Measurements from ENCODE around the gene PLXND1. TPM values are rescaled to one million over a fixed set of nuclear protein-coding genes. Genes with fewer than 3 reads are reported as not detected.

PLXND1 gene
- total RNA-seq, 1 donor from 2014 or later, result 66.3 TPM

DNA sequence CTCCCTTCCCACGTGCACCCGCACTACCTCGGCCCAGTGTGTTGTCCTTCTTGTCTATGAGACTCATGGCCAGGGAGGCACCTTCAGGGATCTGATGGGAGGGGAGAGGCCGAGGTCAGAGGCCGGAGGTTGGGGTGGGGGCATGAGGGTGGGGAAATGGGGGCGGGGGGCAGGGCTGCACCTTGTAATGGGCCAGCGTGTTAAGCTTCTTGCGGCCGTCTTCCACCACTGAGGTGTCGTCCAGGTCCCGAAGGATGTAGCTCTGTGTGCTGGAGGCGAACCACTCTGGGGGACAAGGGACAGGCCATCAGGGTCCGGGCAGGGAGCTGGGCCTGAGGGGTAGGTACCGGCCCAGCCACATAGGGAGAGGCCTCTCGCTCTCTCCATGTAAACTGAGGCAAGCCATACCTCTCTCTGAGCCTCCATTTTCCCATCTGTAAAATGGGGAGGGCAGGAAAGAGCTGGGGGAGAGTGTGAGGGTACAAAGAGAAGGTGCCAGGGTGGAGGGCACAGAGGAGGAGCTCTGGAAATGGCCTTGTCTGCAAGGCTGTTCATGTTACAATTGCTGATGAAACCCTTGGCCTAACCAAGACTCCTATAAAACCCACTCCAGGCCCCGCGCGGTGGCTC is 44.7 kb downstream of the PLXND1 start:
- intact Hi-C loops (cut with DNase I), result loop anchor here (2.0 kb wide), 3 partner anchors 43 to 65 kb away; no protein-coding TSS in a partner anchor
- no peak for ATAC-seq
- no peak for DNase-seq (ENCODE audit: missing footprints)

DNA sequence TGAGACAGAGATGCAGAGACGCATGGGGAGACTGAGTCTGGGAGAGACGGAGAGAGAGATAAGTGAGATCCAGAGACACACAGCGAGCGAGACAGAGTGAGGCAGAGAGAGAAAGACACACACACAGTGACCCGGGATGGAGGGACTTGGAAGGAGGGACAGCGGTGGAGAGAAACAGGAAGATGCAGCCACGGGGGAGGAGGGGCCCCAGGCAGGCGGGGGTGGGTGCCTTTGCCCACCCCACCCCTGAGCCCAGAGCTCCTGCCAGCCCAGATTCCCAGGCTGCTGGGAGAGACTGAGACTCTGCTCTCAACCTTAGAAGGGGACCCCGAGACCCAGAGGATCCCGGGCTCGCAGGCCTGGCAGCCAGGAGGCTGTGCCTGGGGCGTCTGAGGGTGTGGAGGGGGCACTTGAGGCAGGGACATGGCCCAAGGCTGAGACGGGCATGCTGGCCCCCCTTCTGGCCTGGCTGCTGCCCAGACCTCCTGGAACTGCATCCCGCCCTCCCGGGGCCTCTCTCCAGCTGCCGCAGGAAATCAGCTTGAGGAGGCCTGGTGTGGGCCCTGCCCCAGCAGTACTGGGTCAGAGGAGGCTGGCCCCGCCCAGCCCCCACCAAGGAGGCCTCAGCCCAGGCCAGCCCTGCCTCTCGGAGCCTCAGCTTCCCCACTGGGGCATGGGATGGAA is 45.4 kb downstream of the PLXND1 start:
- DNase-seq (ENCODE audit: missing footprints), result peak; percentile 90
- intact Hi-C loops (cut with DNase I), result loop anchor here (2.0 kb wide), 3 partner anchors 44 to 66 kb away; no protein-coding TSS in a partner anchor
- peak; percentile 86 for ATAC-seq

DNA sequence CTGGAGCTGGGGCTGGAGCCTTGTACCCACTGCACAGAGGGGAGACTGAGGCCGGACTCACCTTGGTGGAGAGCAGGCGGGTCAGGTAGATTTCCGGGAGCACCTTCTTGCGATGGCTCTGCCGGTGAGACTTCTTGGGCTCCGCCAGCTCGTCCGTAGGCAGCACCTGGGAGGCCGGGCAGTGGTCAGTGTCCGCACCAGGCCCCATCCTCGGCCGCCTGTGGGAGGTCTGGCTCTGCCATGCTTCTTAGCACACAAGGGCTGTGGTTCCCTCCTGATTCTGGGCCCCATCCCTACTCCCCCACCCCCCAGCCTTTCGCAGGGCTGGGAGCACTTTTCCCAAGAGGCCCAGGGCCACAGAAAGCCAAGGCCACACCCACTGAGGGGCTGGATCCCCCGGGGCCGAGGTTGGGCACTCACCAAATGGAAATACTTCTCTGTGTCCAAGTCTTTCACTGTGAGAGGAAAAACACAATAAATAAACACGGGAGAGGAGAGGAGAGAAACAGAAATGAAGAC is 46.1 kb downstream of the PLXND1 start:
- ATAC-seq (peak; percentile 7), DNase-seq (ENCODE audit: missing footprints) (no peak)
- intact Hi-C loops (cut with DNase I), result loop anchor here (2.0 kb wide), 3 partner anchors 44 to 66 kb away; no protein-coding TSS in a partner anchor

DNA sequence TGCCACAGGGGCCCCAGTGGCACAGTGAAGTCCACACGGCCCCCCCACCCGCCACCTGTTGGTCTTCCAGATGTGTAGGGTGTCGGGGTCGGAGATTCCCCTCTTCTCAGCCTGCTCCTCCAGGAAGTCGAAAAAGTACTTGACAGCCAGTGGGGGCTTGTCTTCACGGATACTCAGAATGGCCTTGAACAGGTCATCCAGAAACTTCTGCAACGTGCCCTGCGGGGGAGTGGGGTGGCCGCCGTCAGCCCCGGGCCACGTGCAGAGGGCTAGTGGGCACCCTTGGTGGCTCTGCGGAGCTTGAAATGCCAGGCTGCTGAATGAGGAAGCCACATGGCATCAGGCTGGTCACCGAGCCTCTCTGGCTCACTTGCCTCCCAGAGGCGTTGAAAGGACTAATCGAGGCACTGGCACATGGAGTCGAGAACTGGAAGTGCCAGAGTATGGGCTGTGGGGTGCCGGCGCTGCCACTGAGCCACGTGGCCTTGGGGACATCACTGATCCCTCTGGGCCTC is 46.9 kb downstream of the PLXND1 start:
- intact Hi-C loops (cut with DNase I), result loop anchor here (2.0 kb wide), 3 partner anchors 45 to 67 kb away; no protein-coding TSS in a partner anchor
- DNase-seq (ENCODE audit: missing footprints), result peak; percentile 55
- ATAC-seq, result no peak

DNA sequence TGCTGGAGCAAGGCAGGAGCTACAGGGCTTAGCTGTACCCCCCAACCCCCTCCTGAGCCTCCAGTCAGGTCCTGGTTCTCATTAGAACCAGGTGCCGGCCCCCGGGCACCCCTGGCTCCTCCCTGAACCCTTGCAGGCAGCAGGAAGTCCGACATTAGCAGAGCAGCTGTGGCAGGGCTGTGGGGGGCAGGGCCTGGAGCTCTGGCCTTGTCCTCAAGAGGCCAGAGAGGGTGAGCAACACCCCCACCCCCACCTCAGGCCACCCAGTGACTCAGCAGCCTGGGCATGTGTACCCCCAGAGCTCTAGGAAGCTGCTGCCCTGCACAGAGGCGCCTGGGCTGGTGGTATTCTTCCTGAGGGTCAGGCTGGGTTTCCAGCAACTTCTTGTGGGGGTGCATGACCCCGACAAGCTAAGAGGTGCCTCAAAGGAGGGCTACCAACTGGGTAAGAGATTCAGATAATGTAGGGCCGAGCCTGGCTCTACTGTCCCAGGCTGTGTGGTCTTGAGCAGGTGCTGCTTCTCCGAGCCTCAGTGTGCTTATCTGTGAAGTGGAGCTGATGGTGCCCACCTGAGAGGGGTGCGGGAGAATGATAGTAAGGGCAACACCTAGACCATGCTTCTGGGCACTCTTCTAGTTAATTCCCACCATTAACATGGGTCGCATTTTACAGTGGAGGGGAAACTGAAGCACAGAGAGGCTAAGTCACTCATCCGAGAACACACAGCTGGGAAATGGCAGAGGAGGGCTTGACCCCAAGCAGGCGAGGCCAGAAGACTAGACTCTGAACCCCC is 47.5 kb downstream of the PLXND1 start:
- ATAC-seq (no peak), DNase-seq (ENCODE audit: missing footprints) (peak; percentile 37)
- intact Hi-C loops (cut with DNase I), result no loop called here

DNA sequence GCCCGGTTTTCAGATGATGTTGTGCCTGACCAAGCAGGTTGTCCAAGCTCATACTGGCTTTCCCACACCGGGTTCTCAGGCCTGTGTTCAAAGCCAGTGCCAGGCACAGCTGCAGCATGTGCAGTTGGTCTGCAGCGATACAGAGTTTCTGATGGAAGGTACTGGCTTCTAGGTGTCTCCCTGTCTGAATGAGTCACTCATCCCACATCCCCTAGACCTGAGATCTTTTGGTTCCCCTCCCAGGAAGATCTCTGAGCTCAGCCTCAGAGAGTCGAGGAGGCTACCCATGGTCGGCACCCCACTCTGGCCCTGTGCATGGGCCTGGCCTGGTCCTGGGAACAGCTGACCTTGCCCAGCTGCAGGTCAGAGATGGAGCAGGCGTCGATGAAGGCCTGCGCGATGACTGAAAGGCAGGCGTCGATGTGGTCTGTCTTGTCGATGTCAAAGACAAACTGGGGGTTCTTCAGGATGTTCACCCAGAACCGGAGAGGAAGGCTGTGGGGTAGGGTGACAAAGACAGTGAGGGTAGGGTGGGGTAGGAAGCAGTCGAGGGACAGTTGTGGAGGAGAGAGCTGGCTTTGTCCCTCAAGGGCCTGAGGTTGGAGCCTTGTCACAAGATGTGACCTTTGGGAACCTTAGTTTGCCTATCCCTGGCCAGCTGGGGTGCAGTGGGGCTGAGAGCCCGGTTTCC is 48.2 kb downstream of the PLXND1 start:
- DNase-seq (ENCODE audit: missing footprints), result peak; percentile 43

DNA sequence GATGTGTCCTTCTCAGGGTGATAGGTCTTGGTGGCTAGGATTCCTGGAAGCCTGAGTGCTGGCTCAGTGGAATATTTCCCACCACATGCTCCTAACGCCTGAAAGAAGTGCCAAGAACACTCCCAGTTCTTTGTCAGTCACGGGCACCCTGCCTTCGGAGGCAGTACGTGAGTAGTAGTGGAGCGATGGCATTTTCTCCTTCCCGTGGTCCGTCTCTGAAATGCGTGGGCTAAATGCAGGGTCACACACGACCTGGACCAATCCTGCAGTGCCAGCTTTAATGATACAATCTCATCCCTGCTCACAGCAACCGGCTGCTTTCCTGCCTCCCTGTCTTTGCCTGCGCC is 49.0 kb downstream of the PLXND1 start:
- ATAC-seq (peak; percentile 35), DNase-seq (ENCODE audit: missing footprints) (peak; percentile 72)
- intact Hi-C loops (cut with DNase I), result no loop called here

More for the DNA sequence above, 48.2 kb downstream of the PLXND1 start:
- intact Hi-C loops (cut with DNase I), result no loop called here
- ATAC-seq, result no peak

DNA sequence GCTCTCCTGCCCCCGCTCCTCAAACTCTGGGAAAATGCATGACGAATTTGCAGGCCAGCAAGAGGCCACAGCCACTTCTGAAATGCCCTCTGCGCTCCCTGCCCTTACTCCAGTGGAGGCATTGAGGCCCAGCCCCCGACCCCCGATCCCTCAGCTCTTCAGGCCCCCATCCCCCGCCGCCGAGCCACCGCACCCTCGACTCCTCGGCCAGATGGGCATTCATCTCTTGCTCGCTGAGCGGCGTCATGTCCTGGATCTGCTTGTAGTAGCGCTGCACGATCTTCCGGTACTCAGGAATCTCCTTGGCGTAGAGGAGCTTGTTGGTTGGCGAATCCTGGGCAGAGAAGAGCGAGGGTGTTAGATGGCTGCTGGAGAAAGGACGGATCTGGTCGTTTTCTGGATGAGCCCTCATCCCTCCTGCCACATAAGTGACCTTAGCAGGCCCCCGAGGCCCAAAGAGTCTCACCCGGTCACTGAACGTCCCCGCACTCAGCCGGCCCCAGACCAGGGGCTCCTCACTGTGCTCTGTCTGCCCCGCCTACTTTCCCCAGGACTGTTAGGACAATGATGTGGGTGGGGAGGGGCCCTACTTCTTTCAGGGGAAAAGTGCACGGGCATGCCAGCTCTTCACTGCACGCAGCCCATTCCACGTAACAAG is 49.5 kb downstream of the PLXND1 start:
- intact Hi-C loops (cut with DNase I), result no loop called here
- ATAC-seq (no peak), DNase-seq (ENCODE audit: missing footprints) (peak; percentile 68)

DNA sequence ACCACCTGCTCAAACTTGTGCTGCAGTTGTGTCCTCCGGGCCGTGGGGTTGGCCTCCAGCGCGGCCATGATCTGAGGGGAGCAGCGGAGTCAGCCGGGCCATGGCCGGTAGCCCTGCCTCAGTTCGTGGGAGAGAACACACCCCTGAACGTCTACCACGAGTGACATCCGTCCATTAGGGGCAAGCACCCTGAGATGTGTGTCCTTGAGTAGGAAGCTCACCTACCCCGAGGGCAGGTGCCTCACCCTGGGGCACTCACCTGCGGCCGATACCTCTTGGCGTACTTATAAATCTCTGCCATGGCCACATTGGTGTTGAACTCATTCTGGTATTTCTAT is 50.1 kb downstream of the PLXND1 start:
- DNase-seq (ENCODE audit: missing footprints), result peak; percentile 51
- intact Hi-C loops (cut with DNase I), result no loop called here

DNA sequence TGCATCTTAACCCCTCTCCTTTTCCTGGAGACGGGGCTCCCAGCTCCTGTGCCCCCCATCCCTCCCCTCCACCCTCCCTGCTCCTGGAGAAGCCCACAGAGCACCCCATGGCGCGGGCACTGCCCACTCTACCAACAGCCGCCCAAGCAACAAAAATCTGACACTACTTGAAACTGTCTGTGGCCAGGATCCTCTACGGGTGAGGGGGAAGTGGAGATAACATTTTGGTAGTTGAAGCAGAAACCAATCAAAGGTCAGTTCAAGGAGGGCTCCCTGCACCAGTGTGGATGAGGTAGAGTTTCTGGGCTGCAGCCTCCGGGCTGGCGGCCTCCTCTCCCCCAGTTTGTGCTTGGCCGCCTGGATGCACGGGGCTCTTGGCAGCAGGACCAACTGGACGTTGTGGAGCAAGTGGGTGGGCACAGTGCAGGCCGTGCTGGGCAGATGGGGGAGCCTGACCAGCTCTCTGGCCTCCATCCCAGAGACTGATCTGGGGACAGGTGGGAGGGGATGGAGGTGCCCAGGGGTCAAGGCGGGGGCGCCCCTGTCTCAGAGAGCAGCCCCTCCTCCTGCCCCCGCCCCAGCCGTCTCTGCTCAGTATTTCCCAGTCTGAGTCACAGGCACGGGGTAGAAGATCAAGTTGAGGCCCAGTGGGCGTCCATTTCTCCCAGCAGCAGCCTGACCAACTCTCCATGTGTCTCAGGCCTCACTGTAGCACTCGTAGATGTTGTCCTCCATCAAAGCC is 50.7 kb downstream of the PLXND1 start:
- peak; percentile 23 for DNase-seq (ENCODE audit: missing footprints)
- ATAC-seq, result no peak
- intact Hi-C loops (cut with DNase I), result no loop called here

More for the DNA sequence above, 50.1 kb downstream of the PLXND1 start:
- ATAC-seq, result no peak

DNA sequence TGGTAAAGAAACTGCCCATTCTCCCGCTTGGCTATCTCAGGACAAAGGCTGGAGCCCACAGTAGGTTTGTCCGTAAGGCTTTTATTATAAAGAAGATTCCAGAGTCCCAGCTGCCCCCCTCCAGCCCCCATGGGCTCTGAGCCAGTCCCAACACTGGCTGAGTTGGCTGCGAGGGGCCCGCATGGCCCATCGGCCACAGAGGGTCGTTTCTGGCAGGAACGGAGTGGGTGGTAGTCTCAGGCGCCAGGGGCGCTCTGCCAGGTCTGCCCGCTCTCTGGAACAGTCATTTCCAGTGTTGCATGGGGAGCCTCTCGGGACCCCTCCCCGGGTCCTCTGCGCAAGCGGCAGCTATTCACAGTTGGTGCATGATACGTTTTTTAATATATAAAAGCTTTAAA is 51.3 kb downstream of the PLXND1 start:
- DNase-seq (ENCODE audit: missing footprints) (peak; percentile 67), ATAC-seq (no peak)
- intact Hi-C loops (cut with DNase I), result no loop called here

DNA sequence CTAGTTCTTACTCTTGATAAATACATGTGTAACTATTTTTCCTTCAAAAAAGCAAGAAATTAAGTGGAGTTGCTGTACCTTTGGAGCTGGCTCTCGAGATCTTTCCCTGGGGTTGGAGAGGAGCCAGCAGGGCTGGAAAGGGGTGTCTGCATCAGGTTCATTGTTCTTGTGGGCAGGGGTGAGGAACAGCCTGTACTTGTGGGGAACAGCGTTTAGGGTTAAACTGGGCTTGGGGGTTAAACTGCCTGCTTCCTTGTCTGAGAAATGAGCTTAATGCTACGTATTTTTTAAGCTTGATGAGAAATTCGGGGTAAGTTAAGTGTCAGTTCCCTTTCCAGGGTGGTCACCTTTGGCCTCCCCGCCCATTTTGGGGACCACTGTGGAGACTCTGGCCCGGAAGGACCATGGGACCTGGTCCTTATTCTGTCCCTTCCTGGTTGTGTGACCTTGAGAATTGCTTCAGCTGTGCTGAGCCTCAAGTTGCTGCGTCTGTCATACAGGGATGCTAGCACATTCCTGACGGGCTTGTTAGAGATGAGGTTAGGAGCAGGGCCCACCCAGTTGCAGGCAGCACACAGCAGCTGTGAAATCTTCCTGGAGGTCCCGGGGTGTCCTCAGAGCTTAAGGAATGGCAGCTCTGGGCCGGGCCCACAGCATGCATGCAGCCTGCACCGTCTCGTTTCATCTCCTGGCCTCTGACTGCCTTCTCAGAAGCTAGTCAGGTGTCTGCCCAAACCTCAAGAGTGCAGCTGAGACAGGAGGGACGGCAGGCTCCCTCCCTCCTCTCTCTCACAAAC is 51.9 kb downstream of the PLXND1 start:
- intact Hi-C loops (cut with DNase I), result no loop called here
- peak; percentile 37 for DNase-seq (ENCODE audit: missing footprints)

DNA sequence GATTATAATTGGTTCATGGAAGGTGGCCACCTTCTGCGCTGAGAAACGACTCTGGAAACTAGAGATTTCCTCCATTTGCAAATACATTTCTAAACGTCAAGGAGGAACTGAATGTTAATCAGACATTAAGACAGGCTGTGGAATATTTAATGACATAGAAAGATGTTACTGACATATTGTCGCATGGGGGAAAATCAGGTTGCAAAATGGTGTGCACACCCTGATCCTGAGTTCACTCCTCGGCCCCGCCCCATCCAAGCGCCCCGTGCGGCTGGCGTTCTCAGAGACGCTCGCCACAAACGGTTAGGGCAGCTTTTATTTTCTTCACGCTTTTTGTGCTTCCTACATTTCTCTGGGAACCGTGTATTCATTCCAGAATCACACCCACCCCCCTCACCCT is 52.8 kb downstream of the PLXND1 start:
- peak; percentile 67 for DNase-seq (ENCODE audit: missing footprints)
- intact Hi-C loops (cut with DNase I), result no loop called here
- ATAC-seq, result no peak

More for the DNA sequence above, 51.9 kb downstream of the PLXND1 start:
- no peak for ATAC-seq

DNA sequence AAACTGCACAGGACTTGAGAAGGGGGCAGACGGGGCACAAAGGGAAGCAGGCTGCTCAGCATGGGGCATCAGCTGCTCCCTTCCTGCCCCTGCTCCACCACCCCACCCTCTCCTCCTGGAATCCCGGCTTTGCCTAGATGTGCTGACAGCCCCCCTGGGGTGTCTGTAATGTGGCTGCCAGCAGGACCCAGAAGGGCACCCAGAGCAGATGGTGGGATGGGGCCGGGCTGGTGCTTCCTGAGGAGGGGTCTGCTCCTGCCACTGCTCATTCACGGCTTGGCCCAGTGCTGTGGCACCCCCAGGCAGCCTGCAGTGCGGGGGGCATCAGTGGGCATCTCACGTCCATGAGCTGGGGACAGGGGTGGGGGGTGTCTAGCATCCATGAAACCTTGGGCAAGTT is 53.3 kb downstream of the PLXND1 start:
- peak; percentile 54 for DNase-seq (ENCODE audit: missing footprints)
- intact Hi-C loops (cut with DNase I), result no loop called here
- no peak for ATAC-seq

DNA sequence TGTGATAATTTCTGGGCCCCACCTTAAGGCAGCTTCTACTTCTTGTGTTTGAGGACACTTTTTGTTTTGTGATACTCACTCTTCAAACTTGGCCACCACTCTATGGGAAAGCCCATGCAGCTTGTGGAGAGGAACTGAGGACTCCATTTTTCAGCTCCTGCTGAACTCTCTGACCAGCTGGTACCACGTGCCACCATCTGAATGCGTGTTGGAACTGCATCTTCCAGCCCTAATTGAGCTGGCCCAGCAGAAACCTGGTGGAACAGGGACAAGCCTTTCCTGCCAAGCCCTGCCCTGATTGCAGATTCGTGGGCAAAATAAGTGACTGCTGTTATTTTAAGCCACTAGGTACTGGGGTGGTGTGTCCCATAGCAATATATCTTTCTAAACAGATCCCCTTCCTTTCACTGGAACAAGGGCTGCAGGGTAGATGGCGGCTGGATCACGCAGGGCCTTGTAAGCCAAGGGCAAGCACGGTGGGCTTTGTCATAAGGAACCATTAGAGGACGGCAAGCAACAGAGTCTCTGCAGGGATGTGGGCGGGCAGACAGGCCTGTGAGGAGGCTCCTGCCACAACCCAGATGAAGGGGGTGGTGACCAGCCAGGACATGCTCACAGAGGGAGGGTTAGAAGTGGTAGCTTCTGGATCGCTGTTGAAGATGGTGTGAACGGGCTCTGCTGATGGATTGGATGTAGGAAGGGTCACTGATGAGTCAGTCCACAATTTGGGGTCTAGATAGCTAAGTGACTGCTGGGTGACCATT is 54.0 kb downstream of the PLXND1 start:
- intact Hi-C loops (cut with DNase I), result no loop called here
- ATAC-seq (peak; percentile 11), DNase-seq (ENCODE audit: missing footprints) (peak; percentile 63)

DNA sequence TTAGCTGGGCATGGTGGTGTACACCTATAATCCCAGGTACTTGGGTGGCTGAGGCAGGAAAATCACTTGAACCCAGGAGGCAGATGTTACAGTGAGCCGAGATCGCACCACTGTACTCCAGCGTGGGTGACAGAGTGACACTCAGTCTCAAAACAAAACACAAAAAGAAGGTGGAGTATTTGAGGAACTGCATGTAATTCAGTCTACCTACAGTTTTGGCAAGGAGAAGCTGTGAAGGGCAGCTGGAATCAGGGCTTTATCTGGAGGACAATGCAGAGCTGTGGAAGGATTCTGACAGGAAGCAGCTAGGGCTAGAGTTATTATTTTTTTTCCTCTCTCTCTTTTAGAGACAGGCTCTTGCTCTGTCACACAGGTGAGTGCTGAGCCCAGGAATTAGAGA is 56.7 kb downstream of the PLXND1 start:
- no peak for DNase-seq (ENCODE audit: missing footprints)
- no peak for ATAC-seq
- intact Hi-C loops (cut with DNase I), result no loop called here
